Neural crest cell (in vitro differentiated cells): Measurements from ENCODE around the gene C17orf78. TPM values are rescaled to one million over a fixed set of nuclear protein-coding genes. Genes with fewer than 3 reads are reported as not detected.
"Not testable (repeated sequence)": the region's sequence is repeated elsewhere in the genome, so short reads cannot be mapped to it uniquely, and the experiment has no call there.

Experiments used
- DNase-seq: peaks from one replicate; pipeline ENCODE4 v3.0.0; 2021; ENCODE audit warnings: low read depth, mixed read lengths, low spot score
- H3K27ac Mint-ChIP-seq: one replicate; pipeline ENCODE4 v1.8.0; 2021; ENCODE audit warnings: mild to moderate bottlenecking, mixed read lengths; ENCODE audit not compliant: unreplicated experiment
- H3K27me3 Mint-ChIP-seq: 2 replicates; pipeline ENCODE4 v1.8.0; 2021; ENCODE audit warnings: low read depth, mild to moderate bottlenecking, mixed read lengths
- H3K36me3 Mint-ChIP-seq: 2 replicates; pipeline ENCODE4 v1.8.0; 2021; ENCODE audit warnings: low read depth, mild to moderate bottlenecking, mixed read lengths
- H3K4me1 Mint-ChIP-seq: 2 replicates; pipeline ENCODE4 v1.8.0; 2021; ENCODE audit warnings: mixed read lengths
- H3K4me3 Mint-ChIP-seq: one replicate; pipeline ENCODE4 v1.8.0; 2021; ENCODE audit warnings: mild to moderate bottlenecking, mixed read lengths
- H3K9me3 Mint-ChIP-seq: 2 replicates; pipeline ENCODE4 v1.8.0; 2021; ENCODE audit warnings: mixed read lengths
- total RNA-seq: library from RNA; stranded (reverse); gene quantifications from 2 replicates; pipeline ENCODE4 v1.2.1, GENCODE V29; 2021
- TF ChIP-seq, protein P1 (sequence below): fragments of 200-600 bp; sonication (generic); conservative IDR thresholded peaks from 2 replicates; pipeline ENCODE4 v1.5.0; 2021; ENCODE audit warnings: antibody characterized with exemption, mild to moderate bottlenecking

The C17orf78 gene
- total RNA-seq, 1 donor from 2014 or later: not detected

DNA sequence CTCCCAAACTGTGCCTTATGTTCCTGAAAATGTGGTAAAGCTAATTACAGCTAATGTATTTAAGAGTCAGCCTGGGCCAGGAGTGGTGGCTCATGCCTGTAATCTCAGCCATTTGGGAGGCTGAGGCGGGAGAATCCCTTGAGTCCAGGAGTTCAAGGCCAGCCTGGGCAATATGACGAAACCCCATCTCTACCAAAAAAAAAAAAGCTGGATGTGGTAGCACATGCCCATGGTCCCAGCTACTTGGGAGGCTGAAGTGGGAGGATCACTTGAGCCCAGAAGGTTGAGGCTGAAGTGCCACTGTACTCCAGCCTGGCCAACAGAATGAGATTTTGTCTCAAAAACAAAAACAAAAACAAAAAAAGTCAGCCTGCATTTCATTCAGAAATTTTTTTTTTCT, 33.2 kb upstream of the C17orf78 start:
- H3K36me3 Mint-ChIP-seq: peaks cover 19% of the 10 kb centered on the region
- H3K27me3 Mint-ChIP-seq: no peaks in the 10 kb centered on the region
- peaks cover 3% of the 10 kb centered on the region for H3K9me3 Mint-ChIP-seq
- H3K4me3 Mint-ChIP-seq: no peak overlapping the region
- no peak for DNase-seq
- H3K27ac Mint-ChIP-seq: no peak overlapping the region
- peaks cover 14% of the 10 kb centered on the region for H3K4me1 Mint-ChIP-seq
- TF ChIP-seq, protein P1, sequence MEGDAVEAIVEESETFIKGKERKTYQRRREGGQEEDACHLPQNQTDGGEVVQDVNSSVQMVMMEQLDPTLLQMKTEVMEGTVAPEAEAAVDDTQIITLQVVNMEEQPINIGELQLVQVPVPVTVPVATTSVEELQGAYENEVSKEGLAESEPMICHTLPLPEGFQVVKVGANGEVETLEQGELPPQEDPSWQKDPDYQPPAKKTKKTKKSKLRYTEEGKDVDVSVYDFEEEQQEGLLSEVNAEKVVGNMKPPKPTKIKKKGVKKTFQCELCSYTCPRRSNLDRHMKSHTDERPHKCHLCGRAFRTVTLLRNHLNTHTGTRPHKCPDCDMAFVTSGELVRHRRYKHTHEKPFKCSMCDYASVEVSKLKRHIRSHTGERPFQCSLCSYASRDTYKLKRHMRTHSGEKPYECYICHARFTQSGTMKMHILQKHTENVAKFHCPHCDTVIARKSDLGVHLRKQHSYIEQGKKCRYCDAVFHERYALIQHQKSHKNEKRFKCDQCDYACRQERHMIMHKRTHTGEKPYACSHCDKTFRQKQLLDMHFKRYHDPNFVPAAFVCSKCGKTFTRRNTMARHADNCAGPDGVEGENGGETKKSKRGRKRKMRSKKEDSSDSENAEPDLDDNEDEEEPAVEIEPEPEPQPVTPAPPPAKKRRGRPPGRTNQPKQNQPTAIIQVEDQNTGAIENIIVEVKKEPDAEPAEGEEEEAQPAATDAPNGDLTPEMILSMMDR: no peak

DNA sequence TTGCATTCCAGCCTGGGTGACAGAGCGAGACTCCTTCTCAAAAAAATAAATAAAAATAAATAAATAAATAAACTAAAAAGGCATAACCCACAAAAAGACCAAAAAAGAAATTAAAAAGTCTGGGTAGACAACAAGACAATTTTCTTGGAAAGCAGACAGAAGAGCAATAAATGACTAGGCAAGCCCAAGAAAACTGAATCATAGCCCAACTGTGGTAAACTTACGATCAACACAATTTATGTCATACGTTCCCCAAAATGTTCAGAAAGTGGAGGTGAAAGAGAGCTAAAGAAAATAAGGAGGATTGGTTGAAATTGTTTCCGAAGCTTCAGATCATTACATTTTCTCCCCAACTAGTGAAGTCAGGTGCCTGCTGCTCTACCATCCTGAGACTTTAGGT, 31.3 kb upstream of the C17orf78 start:
- H3K9me3 Mint-ChIP-seq: peaks cover 3% of the 10 kb centered on the region
- no peaks in the 10 kb centered on the region for H3K27me3 Mint-ChIP-seq
- DNase-seq: no peak
- no peak overlapping the region for H3K27ac Mint-ChIP-seq
- H3K4me3 Mint-ChIP-seq: no peak overlapping the region
- TF ChIP-seq, protein P1: no peak
- peaks cover 7% of the 10 kb centered on the region for H3K4me1 Mint-ChIP-seq
- peaks cover 19% of the 10 kb centered on the region for H3K36me3 Mint-ChIP-seq

DNA sequence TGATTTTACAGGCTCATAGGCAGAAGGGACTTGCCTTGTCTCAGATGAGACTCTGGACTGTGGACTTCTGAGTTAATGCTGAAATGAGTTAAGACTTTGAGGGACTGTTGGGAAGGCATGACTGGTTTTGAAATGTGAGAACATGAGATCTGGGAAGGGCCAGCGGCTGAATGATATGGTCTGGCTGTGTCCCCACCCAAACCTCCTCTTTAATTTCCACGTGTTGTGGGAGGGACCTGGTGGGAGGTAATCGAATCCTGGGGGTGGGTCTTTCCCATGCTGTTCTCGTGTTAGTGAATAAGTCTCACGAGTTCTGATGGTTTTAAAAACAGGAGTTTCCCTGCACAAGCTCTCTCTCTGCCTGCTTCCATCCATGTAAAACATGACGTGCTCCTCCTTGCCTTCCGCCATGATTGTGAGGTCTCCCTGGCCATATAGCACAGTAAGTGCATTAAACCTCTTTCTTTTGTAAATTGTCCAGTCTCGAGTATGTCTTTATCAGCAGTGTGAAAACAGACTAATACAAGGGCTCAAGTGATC, 28.9 kb upstream of the C17orf78 start:
- H3K36me3 Mint-ChIP-seq: peaks cover 19% of the 10 kb centered on the region
- H3K4me3 Mint-ChIP-seq, H3K4me1 Mint-ChIP-seq, DNase-seq, H3K27me3 Mint-ChIP-seq, H3K27ac Mint-ChIP-seq, H3K9me3 Mint-ChIP-seq: not testable (repeated sequence)

DNA sequence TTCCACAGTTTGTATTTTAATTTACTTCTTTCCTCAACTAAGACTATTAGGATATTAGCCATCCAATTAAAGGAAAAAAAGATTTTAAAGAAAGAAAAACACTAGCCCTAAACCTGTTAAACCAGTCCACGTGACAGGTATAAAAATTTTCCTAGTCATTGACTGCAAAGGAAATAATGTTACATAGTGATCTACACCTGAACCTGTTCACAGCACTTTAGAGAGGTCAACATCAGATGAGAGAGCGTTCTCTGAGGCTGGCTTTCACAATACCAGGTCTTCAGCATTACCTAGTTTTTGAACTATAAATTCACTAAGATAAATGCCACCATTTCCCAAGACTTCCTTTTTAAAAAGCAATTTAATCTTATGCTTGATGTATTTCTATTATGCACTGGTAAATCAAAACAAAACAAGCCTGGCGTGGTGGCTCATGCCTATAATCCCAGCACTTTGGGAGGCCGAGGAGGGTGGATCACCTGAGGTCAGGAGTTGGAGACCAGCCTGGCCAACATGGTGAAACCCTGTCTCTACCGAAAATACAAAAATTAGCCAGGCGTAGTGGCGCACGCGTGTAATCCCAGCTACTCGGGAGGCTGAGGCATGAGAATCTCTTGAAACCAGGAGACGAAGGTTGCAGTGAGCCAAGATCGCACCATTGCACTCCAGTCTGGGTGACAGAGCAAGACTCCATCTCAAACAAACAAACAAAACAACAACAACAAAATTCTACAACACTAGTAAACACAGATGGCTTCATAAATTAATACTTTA, 18.8 kb upstream of the C17orf78 start:
- H3K27me3 Mint-ChIP-seq, H3K36me3 Mint-ChIP-seq, H3K9me3 Mint-ChIP-seq, DNase-seq: not testable (repeated sequence)
- H3K4me1 Mint-ChIP-seq: peaks cover 52% of the 10 kb centered on the region
- peak overlapping the region; percentile 98 for H3K4me3 Mint-ChIP-seq
- peak overlapping the region; percentile 62 for H3K27ac Mint-ChIP-seq

DNA sequence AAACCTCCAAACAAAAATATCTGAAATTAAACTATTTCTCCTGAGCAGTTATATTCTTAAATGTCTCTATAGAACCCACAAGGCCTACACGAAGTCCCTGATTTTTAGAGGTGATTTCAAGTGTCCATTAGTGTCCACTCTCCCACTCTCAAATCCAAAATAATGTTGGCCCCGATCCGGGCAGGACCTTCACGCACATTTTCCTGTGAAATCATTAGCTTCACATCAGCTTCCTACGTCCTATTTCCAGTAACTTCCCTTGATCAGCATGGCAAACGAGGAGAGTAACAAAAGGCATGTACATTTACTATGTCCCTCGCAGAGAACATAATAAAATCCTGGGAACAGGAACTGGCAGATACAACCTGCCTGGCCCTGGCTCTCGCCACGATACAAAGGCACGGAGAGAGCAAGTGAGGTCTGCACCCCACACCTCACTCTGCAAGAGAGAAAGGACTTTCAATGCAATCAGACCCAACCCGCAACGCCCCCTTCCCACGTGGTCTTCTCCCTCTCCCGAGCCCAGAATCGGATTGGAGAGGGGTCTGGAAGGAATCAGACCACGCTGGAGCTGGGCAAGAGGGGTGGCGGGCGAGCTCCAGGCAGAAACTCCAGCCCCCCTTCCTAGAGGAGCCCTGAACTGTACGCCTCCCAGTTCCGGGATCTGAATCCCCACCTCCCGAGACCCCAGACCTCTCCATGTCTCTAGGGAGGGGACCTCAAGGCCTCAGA, 17.5 kb upstream of the C17orf78 start:
- peak; percentile 59 for DNase-seq
- Mint-ChIP-seq H3K4me3 (peak overlapping the region; percentile 98), H3K9me3 (peaks cover 2% of the 10 kb centered on the region), H3K27me3 (no peaks in the 10 kb centered on the region), H3K4me1 (peaks cover 50% of the 10 kb centered on the region), H3K27ac (peak overlapping the region; percentile 96), H3K36me3 (peaks cover 11% of the 10 kb centered on the region)
- TF ChIP-seq, protein P1: no peak

DNA sequence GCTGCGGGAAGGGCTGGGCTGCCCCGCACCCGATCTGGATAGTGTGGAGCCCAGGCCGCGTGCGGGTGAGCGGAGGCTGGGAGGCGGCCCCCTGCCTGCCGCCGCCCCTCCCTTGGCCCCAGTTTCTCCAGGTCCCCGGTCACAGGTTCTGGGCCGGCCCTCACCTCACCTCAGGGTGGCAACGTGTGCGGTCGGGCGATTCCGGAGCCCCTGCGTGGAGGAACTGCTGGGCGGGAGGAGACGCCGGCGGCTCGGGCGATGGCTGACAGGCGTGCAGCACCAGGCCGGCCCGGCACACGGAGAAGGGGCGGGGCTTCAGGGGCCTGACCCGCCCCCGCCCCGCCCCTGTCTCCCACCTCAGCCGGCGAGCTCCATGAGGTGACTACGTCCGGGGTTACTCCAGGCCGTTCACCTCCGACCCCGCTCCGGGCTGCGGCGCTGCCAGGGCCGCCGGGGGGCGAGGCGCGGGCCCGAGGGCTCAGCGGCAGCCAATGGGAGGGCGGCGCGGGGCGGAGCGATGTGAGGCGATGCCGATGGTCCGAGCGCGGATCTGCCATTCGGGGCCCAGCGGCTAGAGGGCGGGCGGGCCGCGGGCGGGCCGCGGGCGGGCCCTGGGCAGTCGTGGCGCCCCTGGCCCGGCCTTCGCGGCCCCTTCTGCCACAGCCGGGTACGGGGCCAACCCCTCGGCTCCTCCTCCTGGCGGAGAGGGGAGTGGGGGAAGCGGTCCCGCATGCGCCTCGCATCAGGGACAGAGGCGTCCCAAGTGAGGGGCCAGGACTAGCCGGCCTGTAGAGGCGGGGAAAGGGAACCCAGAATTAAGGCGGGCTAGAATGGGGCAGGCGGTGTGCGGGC, 16.7 kb upstream of the C17orf78 start:
- DNase-seq: peak; percentile 96
- Mint-ChIP-seq H3K4me1 (peaks cover 49% of the 10 kb centered on the region), H3K9me3 (peaks cover 2% of the 10 kb centered on the region), H3K27me3 (no peaks in the 10 kb centered on the region), H3K4me3 (peak overlapping the region; percentile 98), H3K36me3 (peaks cover 11% of the 10 kb centered on the region), H3K27ac (peak overlapping the region; percentile 67)
- TF ChIP-seq, protein P1: peak; percentile 44
